Measurements from ENCODE around the gene FBXO3.
"Not testable (repeated sequence)": the region's sequence is repeated elsewhere in the genome, so short reads cannot be mapped to it uniquely, and the experiment has no call there.

DNA sequence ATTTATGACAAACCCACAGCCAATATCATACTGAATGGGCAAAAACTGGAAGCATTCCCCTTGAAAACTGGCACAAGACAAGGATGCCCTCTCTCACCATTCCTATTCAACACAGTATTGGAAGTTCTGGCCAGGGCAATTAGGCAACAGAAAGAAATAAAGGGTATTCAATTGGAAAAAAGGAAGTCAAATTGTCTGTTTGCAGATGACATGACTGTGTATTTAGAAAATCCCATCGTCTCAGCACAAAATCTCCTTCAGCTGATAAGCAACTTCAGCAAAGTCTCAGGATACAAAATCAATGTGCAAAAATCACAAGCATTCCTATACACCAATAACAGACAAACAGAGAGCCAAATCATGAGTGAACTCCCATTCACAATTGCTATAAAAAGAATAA, 46.8 kb downstream of the FBXO3 start:
- TF ChIP-seq, protein P1, sequence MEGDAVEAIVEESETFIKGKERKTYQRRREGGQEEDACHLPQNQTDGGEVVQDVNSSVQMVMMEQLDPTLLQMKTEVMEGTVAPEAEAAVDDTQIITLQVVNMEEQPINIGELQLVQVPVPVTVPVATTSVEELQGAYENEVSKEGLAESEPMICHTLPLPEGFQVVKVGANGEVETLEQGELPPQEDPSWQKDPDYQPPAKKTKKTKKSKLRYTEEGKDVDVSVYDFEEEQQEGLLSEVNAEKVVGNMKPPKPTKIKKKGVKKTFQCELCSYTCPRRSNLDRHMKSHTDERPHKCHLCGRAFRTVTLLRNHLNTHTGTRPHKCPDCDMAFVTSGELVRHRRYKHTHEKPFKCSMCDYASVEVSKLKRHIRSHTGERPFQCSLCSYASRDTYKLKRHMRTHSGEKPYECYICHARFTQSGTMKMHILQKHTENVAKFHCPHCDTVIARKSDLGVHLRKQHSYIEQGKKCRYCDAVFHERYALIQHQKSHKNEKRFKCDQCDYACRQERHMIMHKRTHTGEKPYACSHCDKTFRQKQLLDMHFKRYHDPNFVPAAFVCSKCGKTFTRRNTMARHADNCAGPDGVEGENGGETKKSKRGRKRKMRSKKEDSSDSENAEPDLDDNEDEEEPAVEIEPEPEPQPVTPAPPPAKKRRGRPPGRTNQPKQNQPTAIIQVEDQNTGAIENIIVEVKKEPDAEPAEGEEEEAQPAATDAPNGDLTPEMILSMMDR (conservative IDR thresholded peaks at IDR 0.05): not testable (repeated sequence)
- not testable (repeated sequence) for TF ChIP-seq EZH2 (IDR thresholded peaks at IDR 0.05; ENCODE audit: low read depth)
